CD4-positive, alpha-beta T cell (primary cell): ENCODE data around the gene RAB8B. TPM values are rescaled to one million over a fixed set of nuclear protein-coding genes. Genes with fewer than 3 reads are reported as not detected.

Experiments used
- ATAC-seq: fragments of 200-7000 bp; cut with Tn5 transposase; one replicate; pipeline ENCODE4 v1.10.0; 2022; ENCODE audit warnings: mild to moderate bottlenecking; ENCODE audit not compliant: poor library complexity
- CTCF ChIA-PET: fragments of 350-600 bp; sonication (Branson Sonifier 250); formaldehyde crosslinking; loops from one replicate; lab custom pipeline; 2021; ENCODE audit warnings: antibody characterized with exemption, inconsistent platforms; lab: Charles Lee
- POLR2A ChIA-PET: fragments of 350-600 bp; sonication (Branson Sonifier 250); formaldehyde crosslinking; loops from one replicate; lab custom pipeline; 2021; ENCODE audit warnings: antibody characterized with exemption, inconsistent platforms; lab: Charles Lee
- DNase-seq, 14 experiments: peaks; one replicate each; pipeline ENCODE4 v3.0.0-alpha.2; 2013 to 2020; ENCODE audit warnings: mixed read lengths in 2 of 14
- H3K27ac ChIP-seq, 2 donors: one replicate each; pipeline versions ENCODE4 v1.5.1 to v1.7.0; 2013; ENCODE audit warnings: low read length in 2 of 2, low read depth in 1 of 2, mild to moderate bottlenecking in 1 of 2
- H3K27me3 ChIP-seq, 2 experiments: 1 replicate in 1 of 2; 2 replicates in 1 of 2; pipeline versions ENCODE4 v1.6.1 to v1.7.0; 2013; ENCODE audit warnings: low read length in 2 of 2, control low read depth in 1 of 2, mild to moderate bottlenecking in 1 of 2, moderate library complexity in 1 of 2; ENCODE audit not compliant: insufficient read depth in 2 of 2, control insufficient read depth in 1 of 2
- H3K36me3 ChIP-seq: one replicate; pipeline ENCODE4 v1.6.1; 2013; ENCODE audit warnings: low read length, control low read depth; ENCODE audit not compliant: insufficient read depth
- H3K4me1 ChIP-seq: one replicate; pipeline ENCODE4 v1.6.1; 2013; ENCODE audit warnings: low read length, control low read depth; ENCODE audit not compliant: insufficient read depth
- H3K4me3 ChIP-seq: one replicate; pipeline ENCODE4 v1.5.1; 2013; ENCODE audit warnings: mild to moderate bottlenecking, low read length, moderate library complexity
- H3K9me3 ChIP-seq, 2 experiments: 1 replicate in 1 of 2; 2 replicates in 1 of 2; pipeline versions ENCODE4 v1.6.1 to v1.7.0; 2013; ENCODE audit warnings: low read length in 2 of 2, mild to moderate bottlenecking in 2 of 2, control low read depth in 1 of 2, moderate library complexity in 1 of 2; ENCODE audit not compliant: control insufficient read depth in 1 of 2, insufficient read depth in 1 of 2
- H3K27ac Mint-ChIP-seq: one replicate; pipeline ENCODE4 v1.8.0; 2020; ENCODE audit warnings: mixed read lengths
- H3K27me3 Mint-ChIP-seq: one replicate; pipeline ENCODE4 v1.8.0; 2021; ENCODE audit warnings: mixed read lengths
- H3K36me3 Mint-ChIP-seq: one replicate; pipeline ENCODE4 v1.8.0; 2021; ENCODE audit warnings: low read depth, mixed read lengths
- H3K4me1 Mint-ChIP-seq: one replicate; pipeline ENCODE4 v1.8.0; 2021; ENCODE audit warnings: low read depth, mixed read lengths
- H3K4me3 Mint-ChIP-seq: one replicate; pipeline ENCODE4 v1.8.0; 2020; ENCODE audit warnings: mild to moderate bottlenecking, mixed read lengths
- H3K9me3 Mint-ChIP-seq: one replicate; pipeline ENCODE4 v1.8.0; 2020; ENCODE audit warnings: mixed read lengths
- intact Hi-C, 2 experiments: fragments of 100-400 bp; cut with DNase I in 1 of 2; cut with micrococcal nuclease in 1 of 2; formaldehyde crosslinking; loops; one replicate each; pipeline versions ENCODE4 v1.15.1 to v1.9.0; 2023 to 2025; cut with DNase I, micrococcal nuclease
- total RNA-seq, 174 experiments: library from RNA in 2 of 174; stranded (reverse) in 2 of 174; gene quantifications; one replicate each; pipeline ENCODE4 v1.2.3 and lab custom pipeline; 2021 to 2026
- TF ChIP-seq, protein P1 (sequence below): fragments of 200-600 bp; IDR thresholded peaks from one replicate; pipeline ENCODE4 v1.8.0; 2022; ENCODE audit warnings: antibody characterized with exemption, mild to moderate bottlenecking

Gene RAB8B
- total RNA-seq, 2 experiments from 2014 or later = 74.5 to 75.2 TPM

GRCh38 chr15:63283126-63283525, 93.7 kb downstream of the RAB8B start:
- peaks cover 19% of the 10 kb centered on the region for H3K36me3 ChIP-seq
- ChIA-PET POLR2A (no interaction called here), CTCF (interaction anchor here (1.2 kb wide), 1 partner anchor 89 kb away, joined by 3 read pairs; no protein-coding TSS in a partner anchor)
- no peak overlapping the region for H3K4me3 ChIP-seq
- H3K4me1 ChIP-seq = peaks cover 3% of the 10 kb centered on the region
- no peaks in the 10 kb centered on the region for H3K9me3 ChIP-seq
- no peak overlapping the region for H3K27ac ChIP-seq
- Mint-ChIP-seq H3K9me3 (no peaks in the 10 kb centered on the region), H3K27me3 (no peaks in the 10 kb centered on the region), H3K27ac (no peak overlapping the region), H3K4me3 (no peak overlapping the region), H3K4me1 (peaks cover 25% of the 10 kb centered on the region), H3K36me3 (peaks cover 49% of the 10 kb centered on the region)
- TF ChIP-seq, protein P1, sequence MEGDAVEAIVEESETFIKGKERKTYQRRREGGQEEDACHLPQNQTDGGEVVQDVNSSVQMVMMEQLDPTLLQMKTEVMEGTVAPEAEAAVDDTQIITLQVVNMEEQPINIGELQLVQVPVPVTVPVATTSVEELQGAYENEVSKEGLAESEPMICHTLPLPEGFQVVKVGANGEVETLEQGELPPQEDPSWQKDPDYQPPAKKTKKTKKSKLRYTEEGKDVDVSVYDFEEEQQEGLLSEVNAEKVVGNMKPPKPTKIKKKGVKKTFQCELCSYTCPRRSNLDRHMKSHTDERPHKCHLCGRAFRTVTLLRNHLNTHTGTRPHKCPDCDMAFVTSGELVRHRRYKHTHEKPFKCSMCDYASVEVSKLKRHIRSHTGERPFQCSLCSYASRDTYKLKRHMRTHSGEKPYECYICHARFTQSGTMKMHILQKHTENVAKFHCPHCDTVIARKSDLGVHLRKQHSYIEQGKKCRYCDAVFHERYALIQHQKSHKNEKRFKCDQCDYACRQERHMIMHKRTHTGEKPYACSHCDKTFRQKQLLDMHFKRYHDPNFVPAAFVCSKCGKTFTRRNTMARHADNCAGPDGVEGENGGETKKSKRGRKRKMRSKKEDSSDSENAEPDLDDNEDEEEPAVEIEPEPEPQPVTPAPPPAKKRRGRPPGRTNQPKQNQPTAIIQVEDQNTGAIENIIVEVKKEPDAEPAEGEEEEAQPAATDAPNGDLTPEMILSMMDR = no peak
- intact Hi-C loops = loop anchor here (10.0 kb wide), 2 partner anchors 312 to 782 kb away; partner anchors contain the start of gene FBXL22 (in 1 of the 2)
- DNase-seq (peak in 2 of 14 experiments; percentile 47 to 65), ATAC-seq (no peak)
- H3K27me3 ChIP-seq = no peaks in the 10 kb centered on the region

- ATAC-seq (no peak), DNase-seq (peak in 1 of 14 experiments; percentile 40)
- ChIA-PET POLR2A (interaction anchor here (0.6 kb wide), 1 partner anchor 69 kb away, joined by 3 read pairs; no protein-coding TSS in a partner anchor), CTCF (no interaction called here)
- H3K4me1 Mint-ChIP-seq = peaks cover 23% of the 10 kb centered on the region
- intact Hi-C loops = loop anchor here (10.0 kb wide), 2 partner anchors 310 to 780 kb away; partner anchors contain the start of gene FBXL22 (in 1 of the 2)
- no peaks in the 10 kb centered on the region for H3K9me3 Mint-ChIP-seq
- peaks cover 50% of the 10 kb centered on the region for H3K36me3 Mint-ChIP-seq
- H3K27ac Mint-ChIP-seq = no peak overlapping the region
- no peaks in the 10 kb centered on the region for H3K27me3 ChIP-seq
- no peaks in the 10 kb centered on the region for H3K4me1 ChIP-seq
- H3K27me3 Mint-ChIP-seq = no peaks in the 10 kb centered on the region
- H3K9me3 ChIP-seq = no peaks in the 10 kb centered on the region
- H3K36me3 ChIP-seq = peaks cover 19% of the 10 kb centered on the region
- H3K4me3 Mint-ChIP-seq = no peak overlapping the region
- H3K4me3 ChIP-seq = no peak overlapping the region
- H3K27ac ChIP-seq = no peak overlapping the region
- TF ChIP-seq, protein P1 = no peak
Observed at GRCh38 chr15:63284335-63284734, 94.9 kb downstream of the RAB8B start.

GRCh38 chr15:63287109-63287508, 97.7 kb downstream of the RAB8B start:
- ATAC-seq = no peak
- H3K27ac Mint-ChIP-seq = no peak overlapping the region
- POLR2A ChIA-PET = interaction anchor here (0.7 kb wide), 1 partner anchor 9 kb away, joined by 3 read pairs; no protein-coding TSS in a partner anchor
- H3K27me3 Mint-ChIP-seq = no peaks in the 10 kb centered on the region
- peaks cover 17% of the 10 kb centered on the region for H3K4me1 Mint-ChIP-seq
- no peak overlapping the region for H3K4me3 Mint-ChIP-seq
- DNase-seq = no peak
- Histone ChIP-seq H3K4me1 (no peaks in the 10 kb centered on the region), H3K36me3 (peaks cover 19% of the 10 kb centered on the region), H3K27ac (no peak overlapping the region), H3K4me3 (no peak overlapping the region), H3K27me3 (no peaks in the 10 kb centered on the region), H3K9me3 (no peaks in the 10 kb centered on the region)
- TF ChIP-seq, protein P1 = no peak
- H3K9me3 Mint-ChIP-seq = no peaks in the 10 kb centered on the region
- CTCF ChIA-PET = interaction anchor here (0.8 kb wide), 1 partner anchor 103 kb away, joined by 3 read pairs; no protein-coding TSS in a partner anchor
- H3K36me3 Mint-ChIP-seq = peaks cover 55% of the 10 kb centered on the region
- intact Hi-C loops = loop anchor here (2.0 to 10.0 kb wide), 4 partner anchors 114 to 778 kb away; partner anchors contain the start of gene FBXL22 (in 1 of the 2)
